Endodermal cell (in vitro differentiated cells): ENCODE results near the gene KLK7. TPM values are rescaled to one million over a fixed set of nuclear protein-coding genes. Genes with fewer than 3 reads are reported as not detected.
A peak's percentile ranks its signal among the peaks of the same experiment; 100 is the strongest.

Source experiments
- DNase-seq: peaks from one replicate; pipeline ENCODE4 v3.0.0-alpha.2; 2017
- H3K27ac ChIP-seq: 2 replicates; pipeline ENCODE4 v1.5.1; 2013; ENCODE audit warnings: mild to moderate bottlenecking, low read depth, low read length, moderate library complexity
- H3K27me3 ChIP-seq: 2 replicates; pipeline ENCODE4 v1.6.1; 2013; ENCODE audit warnings: mild to moderate bottlenecking, low read length, moderate library complexity; ENCODE audit not compliant: insufficient read depth, control insufficient read depth, poor library complexity, severe bottlenecking
- H3K36me3 ChIP-seq: 2 replicates; pipeline ENCODE4 v1.7.0; 2013; ENCODE audit warnings: mild to moderate bottlenecking, low read length, moderate library complexity; ENCODE audit not compliant: control insufficient read depth, insufficient read depth
- H3K4me1 ChIP-seq: one replicate; pipeline ENCODE4 v1.7.0; 2013; ENCODE audit warnings: low read length; ENCODE audit not compliant: control insufficient read depth, insufficient read depth
- H3K4me3 ChIP-seq: 2 replicates; pipeline ENCODE4 v1.5.1; 2013; ENCODE audit warnings: mild to moderate bottlenecking, low read length, moderate library complexity
- H3K9ac ChIP-seq: 2 replicates; pipeline ENCODE4 v1.6.1; 2013; ENCODE audit warnings: mild to moderate bottlenecking, low read length, moderate library complexity; ENCODE audit not compliant: poor library complexity, severe bottlenecking; ENCODE audit errors: extremely low read depth
- H3K9me3 ChIP-seq: 2 replicates; pipeline ENCODE4 v1.6.1; 2013; ENCODE audit warnings: mild to moderate bottlenecking, low read length, moderate library complexity; ENCODE audit not compliant: control insufficient read depth
- H3K27ac Mint-ChIP-seq: 2 replicates; pipeline ENCODE4 v1.8.0; 2020; ENCODE audit warnings: mixed read lengths
- H3K27me3 Mint-ChIP-seq: 2 replicates; pipeline ENCODE4 v1.8.0; 2021; ENCODE audit warnings: mild to moderate bottlenecking, mixed read lengths; ENCODE audit not compliant: insufficient read depth
- H3K36me3 Mint-ChIP-seq: 2 replicates; pipeline ENCODE4 v1.8.0; 2020; ENCODE audit warnings: low read depth, mixed read lengths
- H3K4me1 Mint-ChIP-seq: 2 replicates; pipeline ENCODE4 v1.8.0; 2020; ENCODE audit warnings: mixed read lengths
- H3K4me3 Mint-ChIP-seq: 2 replicates; pipeline ENCODE4 v1.8.0; 2020; ENCODE audit warnings: mild to moderate bottlenecking, moderate library complexity, mixed read lengths
- H3K9me3 Mint-ChIP-seq: 2 replicates; pipeline ENCODE4 v1.8.0; 2020; ENCODE audit warnings: mild to moderate bottlenecking, mixed read lengths
- WGBS, 2 experiments: methylation state at CpG; one replicate each; pipeline versions ENCODE4 v1.1.5 to v1.1.7; 2013; ENCODE audit warnings: missing lambda C conversion rate in 2 of 2, mixed read lengths in 1 of 2; ENCODE audit not compliant: insufficient coverage in 1 of 2, insufficient read length in 1 of 2; 5-methylcytosine and 5-hydroxymethylcytosine counted together
- long read RNA-seq, 4 experiments: library from polyadenylated mRNA in 2 of 4; library from RNA in 1 of 4; library from capped mRNA in 1 of 4; stranded (forward) in 3 of 4; unstranded in 1 of 4; transcript quantifications; one replicate each; pipeline ENCODE4 v2.0.0, GENCODE V29; 2020 to 2021; ENCODE audit warnings: inconsistent platforms in 1 of 4
- polyA plus RNA-seq, 2 experiments: library from polyadenylated mRNA; stranded (reverse); fragments of 50-300 nt; gene quantifications; one replicate each; pipeline ENCODE4 v1.2.3, GENCODE V29; 2013
- total RNA-seq, 2 donors: library from RNA; stranded (reverse); fragmentation: NEBNext Ultra II Directional in 1 of 2; extraction: Animal tissue kit (Norgen Biotek cat#: 25700) in 1 of 2; gene quantifications; 2 replicates in 1 of 2; 3 replicates in 1 of 2; pipeline ENCODE4 v1.2.1, GENCODE V29; 2021
- TF ChIP-seq, protein P1 (sequence below): fragments of 200-600 bp; sonication (generic); conservative IDR thresholded peaks from 2 replicates; pipeline ENCODE4 v1.5.0; 2021; ENCODE audit warnings: antibody characterized with exemption, mild to moderate bottlenecking

The KLK7 gene
- total RNA-seq = not detected
- not detected for polyA plus RNA-seq (2013, experiment 1 of 2)
- not detected for polyA plus RNA-seq (2013, experiment 2 of 2)
- long read RNA-seq, experiment 1 = 0 reads
- long read RNA-seq, experiment 2 = 0 reads
- long read RNA-seq, experiment 3 = 0 reads
- long read RNA-seq, experiment 4 = 0 reads

- Histone ChIP-seq H3K27me3 (peaks cover 27% of the 10 kb centered on the region), H3K4me3 (no peak within 1 kb of the TSS), H3K27ac (no peak within 1 kb of the TSS), H3K9ac (no peak within 1 kb of the TSS), H3K4me1 (no peaks in the 10 kb centered on the region), H3K9me3 (no peaks in the 10 kb centered on the region), H3K36me3 (no peaks in the 10 kb centered on the region)
- Mint-ChIP-seq H3K9me3 (peaks cover 4% of the 10 kb centered on the region), H3K4me1 (no peaks in the 10 kb centered on the region), H3K27me3 (peaks cover 66% of the 10 kb centered on the region), H3K36me3 (no peaks in the 10 kb centered on the region), H3K27ac (no peak within 1 kb of the TSS), H3K4me3 (no peak within 1 kb of the TSS)
- peak; percentile 60 for DNase-seq
- 69 to 79% methylated on average over 18 to 28 of the region's 28 CpGs for WGBS, 2 experiments
- TF ChIP-seq, protein P1, sequence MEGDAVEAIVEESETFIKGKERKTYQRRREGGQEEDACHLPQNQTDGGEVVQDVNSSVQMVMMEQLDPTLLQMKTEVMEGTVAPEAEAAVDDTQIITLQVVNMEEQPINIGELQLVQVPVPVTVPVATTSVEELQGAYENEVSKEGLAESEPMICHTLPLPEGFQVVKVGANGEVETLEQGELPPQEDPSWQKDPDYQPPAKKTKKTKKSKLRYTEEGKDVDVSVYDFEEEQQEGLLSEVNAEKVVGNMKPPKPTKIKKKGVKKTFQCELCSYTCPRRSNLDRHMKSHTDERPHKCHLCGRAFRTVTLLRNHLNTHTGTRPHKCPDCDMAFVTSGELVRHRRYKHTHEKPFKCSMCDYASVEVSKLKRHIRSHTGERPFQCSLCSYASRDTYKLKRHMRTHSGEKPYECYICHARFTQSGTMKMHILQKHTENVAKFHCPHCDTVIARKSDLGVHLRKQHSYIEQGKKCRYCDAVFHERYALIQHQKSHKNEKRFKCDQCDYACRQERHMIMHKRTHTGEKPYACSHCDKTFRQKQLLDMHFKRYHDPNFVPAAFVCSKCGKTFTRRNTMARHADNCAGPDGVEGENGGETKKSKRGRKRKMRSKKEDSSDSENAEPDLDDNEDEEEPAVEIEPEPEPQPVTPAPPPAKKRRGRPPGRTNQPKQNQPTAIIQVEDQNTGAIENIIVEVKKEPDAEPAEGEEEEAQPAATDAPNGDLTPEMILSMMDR = no peak
Measured at GRCh38 chr19:50983625-50984292, at the start of gene KLK7. TSS of gene KLK7 (minus strand) at chr19:50983917. CDS start at chr19:50982399, 1,518 bp downstream.

DNA sequence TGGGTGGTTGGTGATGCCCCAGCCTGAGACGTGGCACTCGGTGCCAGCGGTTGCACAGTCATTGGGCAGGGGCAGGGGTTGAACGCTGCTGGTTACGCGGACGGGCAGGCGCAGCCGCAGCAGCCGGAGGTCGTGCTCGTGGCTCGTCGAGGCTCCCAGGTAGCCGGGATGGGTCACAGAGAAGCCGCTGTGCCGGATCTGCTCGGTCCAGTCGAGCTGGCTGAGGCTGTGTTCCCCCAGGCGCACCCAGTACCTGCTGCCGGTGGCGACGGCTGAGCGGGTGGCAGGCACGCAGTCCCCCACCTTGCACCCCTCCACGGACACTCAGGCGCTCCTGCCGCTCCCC, 48.1 kb upstream of the KLK7 start:
- Mint-ChIP-seq H3K4me3 (no peak overlapping the region), H3K27ac (no peak overlapping the region), H3K27me3 (peaks cover 25% of the 10 kb centered on the region), H3K9me3 (no peaks in the 10 kb centered on the region), H3K36me3 (no peaks in the 10 kb centered on the region), H3K4me1 (peaks cover 14% of the 10 kb centered on the region)
- no peaks in the 10 kb centered on the region for H3K4me1 ChIP-seq
- H3K27me3 ChIP-seq = no peaks in the 10 kb centered on the region
- no peak overlapping the region for H3K4me3 ChIP-seq
- H3K27ac ChIP-seq = no peak overlapping the region
- no peaks in the 10 kb centered on the region for H3K9me3 ChIP-seq
- no peak overlapping the region for H3K9ac ChIP-seq
- WGBS, 2 experiments = 94 to 95% methylated on average over 18 to 28 of the region's 28 CpGs
- TF ChIP-seq, protein P1 = no peak
- no peaks in the 10 kb centered on the region for H3K36me3 ChIP-seq
- DNase-seq = no peak

- Histone ChIP-seq H3K4me1 (no peaks in the 10 kb centered on the region), H3K27ac (no peak overlapping the region), H3K9me3 (no peaks in the 10 kb centered on the region), H3K27me3 (no peaks in the 10 kb centered on the region), H3K36me3 (no peaks in the 10 kb centered on the region), H3K4me3 (no peak overlapping the region), H3K9ac (no peak overlapping the region)
- Mint-ChIP-seq H3K9me3 (no peaks in the 10 kb centered on the region), H3K27me3 (peaks cover 28% of the 10 kb centered on the region), H3K27ac (no peak overlapping the region), H3K4me3 (no peak overlapping the region), H3K4me1 (peaks cover 13% of the 10 kb centered on the region), H3K36me3 (no peaks in the 10 kb centered on the region)
- TF ChIP-seq, protein P1 = no peak
- DNase-seq = no peak
- 85 to 100% methylated on average over 3 to 6 of the region's 7 CpGs for WGBS, 2 experiments
Measured at GRCh38 chr19:51031220-51031879, 47.6 kb upstream of the KLK7 start.
